Caco-2 (cell line): Measurements from ENCODE around the gene ACOXL. TPM values are rescaled to one million over a fixed set of nuclear protein-coding genes. Genes with fewer than 3 reads are reported as not detected.

Experiments
- BruUV-seq: library from RNA; stranded (reverse); fragments of 400-500 nt; replicated peaks from 2 replicates; lab custom pipeline; 2021; lab: Mats Ljungman, UMichigan
- CTCF ChIA-PET: fragments of 300-600 bp; sonication (Branson Sonifier 250); formaldehyde crosslinking; loops from one replicate; lab custom pipeline; 2022; ENCODE audit warnings: antibody characterized with exemption; lab: Charles Lee
- POLR2A ChIA-PET: fragments of 300-600 bp; sonication (Branson Sonifier 250); formaldehyde crosslinking; loops from one replicate; lab custom pipeline; 2022; ENCODE audit warnings: antibody characterized with exemption; lab: Charles Lee
- DNase-seq, 2 experiments: peaks; one replicate each; pipeline versions ENCODE4 v3.0.0 to v3.0.0-alpha.2; 2020 to 2022
- H3K27me3 ChIP-seq: replicated peaks from 2 replicates; pipeline ENCODE4 v1.6.0; 2011; ENCODE audit warnings: low read length; ENCODE audit not compliant: control insufficient read depth, insufficient read depth
- H3K36me3 ChIP-seq: 2 replicates; pipeline ENCODE4 v1.5.1; 2011; ENCODE audit warnings: low read length; ENCODE audit not compliant: control insufficient read depth, insufficient read depth
- H3K4me1 ChIP-seq: fragments of 250-450 bp; sonication (Bioruptor Pico); 2 replicates; pipeline ENCODE4 v1.5.1; 2020; ENCODE audit warnings: mild to moderate bottlenecking
- H3K4me3 ChIP-seq: 2 replicates; pipeline ENCODE4 v1.5.1; 2011; ENCODE audit warnings: low read depth, mild to moderate bottlenecking, control low read depth, low read length
- H3K9me3 ChIP-seq: fragments of 250-450 bp; sonication (Bioruptor Pico); 2 replicates; pipeline ENCODE4 v1.5.1; 2020; ENCODE audit warnings: mild to moderate bottlenecking, moderate library complexity
- H3K27ac Mint-ChIP-seq: one replicate; pipeline ENCODE4 v1.8.0; 2022; ENCODE audit warnings: mixed read lengths; ENCODE audit not compliant: unreplicated experiment
- H3K27me3 Mint-ChIP-seq: one replicate; pipeline ENCODE4 v1.8.0; 2022; ENCODE audit warnings: mixed read lengths; ENCODE audit not compliant: insufficient read depth, unreplicated experiment
- H3K36me3 Mint-ChIP-seq: one replicate; pipeline ENCODE4 v1.8.0; 2022; ENCODE audit warnings: mild to moderate bottlenecking, mixed read lengths; ENCODE audit not compliant: insufficient read depth, unreplicated experiment
- H3K4me1 Mint-ChIP-seq: one replicate; pipeline ENCODE4 v1.8.0; 2022; ENCODE audit warnings: low read depth, mixed read lengths; ENCODE audit not compliant: unreplicated experiment
- H3K4me3 Mint-ChIP-seq: one replicate; pipeline ENCODE4 v1.8.0; 2022; ENCODE audit warnings: mild to moderate bottlenecking, moderate library complexity, mixed read lengths; ENCODE audit not compliant: unreplicated experiment
- H3K9me3 Mint-ChIP-seq: one replicate; pipeline ENCODE4 v1.8.0; 2022; ENCODE audit warnings: mixed read lengths; ENCODE audit not compliant: unreplicated experiment
- CTCF ChIP-seq, 2 experiments: fragments of 200-600 bp in 1 of 2; IDR thresholded peaks; 1 replicate in 1 of 2; 2 replicates in 1 of 2; pipeline versions ENCODE4 v1.5.1 to v1.8.0; 2011 to 2022; ENCODE audit warnings: antibody characterized with exemption in 1 of 2, control low read depth in 1 of 2, inconsistent platforms in 1 of 2, low read depth in 1 of 2, low read length in 1 of 2, mild to moderate bottlenecking in 1 of 2, moderate library complexity in 1 of 2; ENCODE audit not compliant: insufficient read depth in 1 of 2, severe bottlenecking in 1 of 2, unreplicated experiment in 1 of 2
- intact Hi-C: fragments of 100-400 bp; cut with micrococcal nuclease; formaldehyde crosslinking; loops from one replicate; pipeline ENCODE4 v1.10.0; 2022; ENCODE audit not compliant: unreplicated experiment
- total RNA-seq: library from RNA; stranded (reverse); gene quantifications from 2 replicates; pipeline ENCODE4 v1.2.3, GENCODE V29; 2022

Gene ACOXL
- total RNA-seq, 1 experiment from 2014 or later = 2.6 TPM

GRCh38 chr2:110714452-110715224 is 17.7 kb upstream of the ACOXL start:
- Mint-ChIP-seq H3K9me3 (no peaks in the 10 kb centered on the region), H3K27me3 (no peaks in the 10 kb centered on the region), H3K36me3 (no peaks in the 10 kb centered on the region), H3K27ac (no peak overlapping the region), H3K4me3 (no peak overlapping the region), H3K4me1 (peaks cover 16% of the 10 kb centered on the region)
- no peak for TF ChIP-seq CTCF (IDR thresholded peaks at IDR 0.05; ENCODE audit: insufficient read depth in 1 of 2, low read depth in 1 of 2, low read length in 1 of 2, severe bottlenecking in 1 of 2, unreplicated experiment in 1 of 2)
- ChIA-PET CTCF (no interaction called here), POLR2A (no interaction called here)
- H3K27me3 ChIP-seq = no peaks in the 10 kb centered on the region
- intact Hi-C loops = no loop called here
- H3K9me3 ChIP-seq = no peaks in the 10 kb centered on the region
- H3K4me3 ChIP-seq = no peak overlapping the region
- BruUV-seq = no TSS peak
- DNase-seq = no peak
- peaks cover 8% of the 10 kb centered on the region; the same call in 1 of the 2 replicates for H3K4me1 ChIP-seq
- H3K36me3 ChIP-seq = no peaks in the 10 kb centered on the region

DNA sequence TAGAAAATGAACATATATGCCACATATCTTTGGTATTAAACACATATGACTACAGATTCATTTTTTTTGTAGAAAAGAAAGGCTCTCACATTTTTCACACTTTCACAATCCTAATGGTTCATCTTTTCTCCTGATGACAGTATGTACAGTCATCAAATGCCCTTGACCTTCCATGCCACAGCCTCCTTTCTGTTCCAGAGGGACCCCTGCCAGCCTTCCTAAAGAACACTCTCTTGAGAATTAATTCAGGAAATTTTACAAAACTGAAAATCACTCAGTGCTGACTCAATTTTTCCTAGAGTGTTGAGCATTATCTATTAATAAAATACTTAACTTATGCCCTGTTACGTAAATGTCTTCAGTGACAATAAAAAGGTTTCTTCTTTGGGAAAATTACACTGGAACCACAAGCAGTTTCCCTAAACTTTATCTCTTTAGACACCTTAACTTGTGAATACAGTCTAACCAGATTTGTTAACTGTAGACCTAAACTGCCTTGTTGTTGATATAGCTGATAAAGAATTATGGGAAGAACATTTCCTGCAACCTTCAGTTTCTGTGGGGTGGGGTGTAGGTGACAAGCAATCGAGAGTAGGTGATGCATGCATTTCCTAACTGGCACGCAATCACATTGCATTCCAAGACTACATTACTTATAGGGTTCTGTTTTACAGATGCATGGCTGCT is 15.3 kb upstream of the ACOXL start:
- H3K27me3 ChIP-seq = no peaks in the 10 kb centered on the region
- Mint-ChIP-seq H3K4me3 (no peak overlapping the region), H3K9me3 (no peaks in the 10 kb centered on the region), H3K27me3 (no peaks in the 10 kb centered on the region), H3K4me1 (peaks cover 9% of the 10 kb centered on the region), H3K27ac (no peak overlapping the region), H3K36me3 (no peaks in the 10 kb centered on the region)
- no peaks in the 10 kb centered on the region for H3K9me3 ChIP-seq
- POLR2A ChIA-PET = no interaction called here
- peaks cover 8% of the 10 kb centered on the region; the same call in 1 of the 2 replicates for H3K4me1 ChIP-seq
- intact Hi-C loops = no loop called here
- no peaks in the 10 kb centered on the region for H3K36me3 ChIP-seq
- no TSS peak for BruUV-seq
- no peak for TF ChIP-seq CTCF (IDR thresholded peaks at IDR 0.05; ENCODE audit: insufficient read depth in 1 of 2, low read depth in 1 of 2, low read length in 1 of 2, severe bottlenecking in 1 of 2, unreplicated experiment in 1 of 2)
- CTCF ChIA-PET = no interaction called here
- no peak for DNase-seq
- no peak overlapping the region for H3K4me3 ChIP-seq

DNA sequence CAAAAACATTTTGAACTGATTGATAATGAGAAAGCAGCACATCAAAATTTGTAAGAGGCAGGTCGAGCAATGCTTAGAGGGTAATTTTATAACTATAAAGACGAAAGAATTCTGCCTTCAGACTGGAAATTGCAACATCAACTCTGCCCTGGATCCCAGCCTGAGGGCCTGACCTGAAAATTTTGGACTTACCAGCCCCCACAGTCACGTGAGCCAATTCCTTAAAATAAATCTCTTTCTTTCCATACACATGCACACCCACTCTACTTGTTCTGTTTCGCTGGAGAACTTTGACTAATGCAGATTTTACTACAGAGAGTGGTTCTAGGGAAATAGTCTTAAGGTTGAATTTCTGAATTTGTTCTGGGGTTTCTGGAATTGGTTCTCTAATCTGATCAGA is 14.6 kb upstream of the ACOXL start:
- H3K27me3 Mint-ChIP-seq = no peaks in the 10 kb centered on the region
- H3K4me1 Mint-ChIP-seq = peaks cover 9% of the 10 kb centered on the region
- no peak overlapping the region for H3K27ac Mint-ChIP-seq
- intact Hi-C loops = no loop called here
- H3K9me3 Mint-ChIP-seq = no peaks in the 10 kb centered on the region
- Histone ChIP-seq H3K4me3 (no peak overlapping the region), H3K9me3 (no peaks in the 10 kb centered on the region), H3K4me1 (peaks cover 8% of the 10 kb centered on the region; the same call in 1 of the 2 replicates), H3K36me3 (no peaks in the 10 kb centered on the region), H3K27me3 (no peaks in the 10 kb centered on the region)
- POLR2A ChIA-PET = no interaction called here
- H3K36me3 Mint-ChIP-seq = no peaks in the 10 kb centered on the region
- no peak overlapping the region for H3K4me3 Mint-ChIP-seq
- CTCF ChIA-PET = no interaction called here
- TF ChIP-seq CTCF (IDR thresholded peaks at IDR 0.05; ENCODE audit: insufficient read depth in 1 of 2, low read depth in 1 of 2, low read length in 1 of 2, severe bottlenecking in 1 of 2, unreplicated experiment in 1 of 2) = no peak
- no TSS peak for BruUV-seq
- no peak for DNase-seq
